HG03025 (cell line): ENCODE results near the gene SYT14.
"Not testable (repeated sequence)": the region's sequence is repeated elsewhere in the genome, so short reads cannot be mapped to it uniquely, and the experiment has no call there.

Experiments used
- ATAC-seq: cut with Tn5 transposase; IDR thresholded peaks from one replicate; pipeline ENCODE4 v1.9.1; 2021; ENCODE audit warnings: mild to moderate bottlenecking, moderate library complexity; ENCODE audit not compliant: unreplicated experiment, low FRiP score

Gene SYT14

GRCh38 chr1:210022044-210022443 is 84.0 kb downstream of the SYT14 start:
- ATAC-seq: no peak

DNA sequence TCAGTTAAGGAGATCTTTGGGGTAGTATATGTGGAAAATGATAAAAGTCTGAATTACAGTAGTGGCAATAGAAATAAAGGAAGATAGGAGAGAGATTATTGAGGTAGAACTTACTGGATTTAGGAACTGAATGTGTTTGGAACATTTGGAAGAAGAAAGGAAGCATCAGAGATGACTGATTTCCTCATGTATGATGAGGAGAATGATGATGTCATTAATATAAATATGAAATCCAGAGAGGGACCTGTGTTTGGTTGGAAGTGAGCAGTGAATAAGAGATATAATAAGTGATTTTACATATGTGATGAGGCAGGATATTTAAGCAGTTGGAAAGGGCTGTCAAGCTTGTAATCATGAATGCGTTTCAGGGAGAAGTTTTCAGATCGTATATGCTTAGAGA is 86.3 kb downstream of the SYT14 start:
- ATAC-seq: no peak

GRCh38 chr1:210024996-210025395 is 87.0 kb downstream of the SYT14 start:
- no peak for ATAC-seq

- no peak for ATAC-seq
Observed at GRCh38 chr1:210025870-210026269, 87.9 kb downstream of the SYT14 start.

DNA sequence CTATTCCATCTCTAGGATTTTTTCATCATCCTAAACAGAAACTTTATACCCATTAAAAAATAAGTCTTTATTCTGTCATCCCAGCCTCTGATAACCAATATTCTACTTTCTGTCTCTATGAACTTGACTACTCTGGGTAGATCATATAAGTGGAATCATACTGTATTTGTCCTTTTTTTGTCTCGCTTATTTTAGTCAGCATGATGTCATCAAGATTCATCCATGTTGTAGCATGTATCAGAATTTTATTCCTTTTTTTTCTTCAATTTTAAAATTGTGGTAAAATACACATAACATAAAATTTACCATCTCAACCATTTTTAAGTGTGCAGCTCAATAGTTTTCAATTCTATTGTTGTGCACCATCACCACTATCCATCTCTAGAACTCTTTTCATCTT is 90.0 kb downstream of the SYT14 start:
- ATAC-seq: no peak

- no peak for ATAC-seq
Observed at GRCh38 chr1:210031473-210031872, 93.5 kb downstream of the SYT14 start.

- no peak for ATAC-seq
Observed at GRCh38 chr1:210043058-210043457, 105.0 kb downstream of the SYT14 start.

DNA sequence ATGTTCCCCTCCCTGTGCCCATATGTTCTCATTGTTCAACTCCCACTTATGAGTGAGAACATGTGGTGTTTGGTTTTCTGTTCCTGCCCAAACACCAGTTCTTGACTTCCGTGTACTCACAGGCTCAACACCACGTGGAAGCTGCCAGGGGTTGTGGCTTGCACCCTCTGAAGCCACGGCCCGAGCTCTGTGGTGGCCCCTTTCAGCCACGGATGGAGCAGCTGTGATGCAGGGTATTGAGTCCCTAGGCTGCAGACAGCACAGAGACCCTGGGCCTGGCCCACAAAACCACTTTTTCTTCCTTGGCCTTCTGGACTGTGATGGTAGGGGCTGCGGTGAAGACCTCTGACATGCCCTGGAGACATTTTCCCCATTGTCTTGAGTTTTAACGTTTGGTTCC is 111.6 kb downstream of the SYT14 start:
- ATAC-seq: no peak

DNA sequence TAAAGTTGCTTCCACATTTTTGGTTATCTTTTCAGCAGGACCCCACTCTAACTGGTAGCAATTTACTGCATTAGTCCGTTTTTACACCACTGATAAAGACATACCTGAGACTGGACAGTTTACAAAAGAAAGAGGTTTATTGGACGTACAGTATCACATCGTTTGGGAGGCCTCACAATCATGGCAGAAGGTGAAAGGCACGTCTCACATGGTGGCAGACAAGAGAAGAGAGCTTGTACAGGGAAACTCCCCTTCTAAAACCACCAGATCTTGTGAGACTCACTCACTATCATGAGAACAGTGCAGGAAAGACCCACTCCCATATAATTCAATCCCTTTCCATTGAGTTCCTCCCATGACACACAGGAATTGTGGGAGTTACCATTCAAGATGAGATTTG is 112.5 kb downstream of the SYT14 start:
- ATAC-seq: not testable (repeated sequence)

DNA sequence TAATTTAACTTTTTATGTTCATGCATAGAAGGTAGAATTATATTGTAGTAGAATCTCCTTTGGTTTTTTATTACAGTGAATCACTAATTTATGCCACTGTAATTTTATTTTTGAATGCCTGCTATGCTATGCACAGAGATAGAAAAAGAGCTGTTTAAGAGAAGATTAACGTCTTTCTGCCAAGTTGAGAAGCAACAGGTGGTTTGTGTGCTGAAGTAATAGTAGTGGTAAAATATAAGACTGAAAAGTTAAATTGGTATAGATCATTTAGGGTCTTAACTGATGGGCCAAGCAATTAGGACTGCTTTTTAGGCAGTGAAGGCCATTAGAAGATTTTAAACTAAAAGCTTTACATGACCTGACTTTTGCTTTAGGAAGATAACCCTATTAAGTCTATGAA is 115.1 kb downstream of the SYT14 start:
- ATAC-seq: no peak

DNA sequence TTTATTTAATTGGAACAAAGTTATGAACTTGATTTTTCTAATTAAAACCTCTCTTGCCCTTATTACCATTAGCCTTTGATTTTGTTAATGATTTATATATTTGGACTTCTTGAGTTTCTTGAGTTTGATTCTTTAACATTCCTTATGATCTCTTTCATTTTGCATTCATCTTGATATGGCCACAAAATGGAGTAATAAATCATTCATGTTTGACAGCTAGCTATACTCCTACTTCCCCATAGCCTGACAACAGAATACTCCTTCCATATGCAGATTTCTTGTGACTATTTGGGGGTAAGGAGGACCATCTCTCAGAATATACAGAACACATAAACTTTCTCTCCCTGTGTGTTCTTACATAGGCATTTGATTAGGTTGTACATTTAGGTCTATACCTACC is 119.6 kb downstream of the SYT14 start:
- ATAC-seq: no peak

GRCh38 chr1:210061992-210062391 is 124.0 kb downstream of the SYT14 start:
- no peak for ATAC-seq

- ATAC-seq: no peak
Observed at GRCh38 chr1:210070531-210070930, 132.5 kb downstream of the SYT14 start.

DNA sequence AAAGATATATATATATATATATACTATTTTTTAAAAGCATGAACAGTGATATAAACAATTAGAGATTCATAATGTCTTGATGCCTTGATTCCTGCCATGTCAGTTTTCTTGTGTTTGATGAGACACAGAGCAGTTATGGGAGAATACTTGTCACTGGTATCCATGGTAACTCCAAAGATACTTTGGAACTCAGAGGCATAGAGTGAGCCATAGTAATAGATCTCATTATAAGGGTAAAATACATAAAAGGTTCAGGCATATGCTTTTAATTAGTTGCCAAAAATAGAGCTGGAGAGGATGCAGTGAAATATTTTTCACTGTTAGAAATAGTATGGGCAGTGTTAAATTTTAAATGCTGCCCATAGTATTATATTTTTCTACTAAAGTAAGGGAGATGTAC is 134.1 kb downstream of the SYT14 start:
- ATAC-seq: no peak

DNA sequence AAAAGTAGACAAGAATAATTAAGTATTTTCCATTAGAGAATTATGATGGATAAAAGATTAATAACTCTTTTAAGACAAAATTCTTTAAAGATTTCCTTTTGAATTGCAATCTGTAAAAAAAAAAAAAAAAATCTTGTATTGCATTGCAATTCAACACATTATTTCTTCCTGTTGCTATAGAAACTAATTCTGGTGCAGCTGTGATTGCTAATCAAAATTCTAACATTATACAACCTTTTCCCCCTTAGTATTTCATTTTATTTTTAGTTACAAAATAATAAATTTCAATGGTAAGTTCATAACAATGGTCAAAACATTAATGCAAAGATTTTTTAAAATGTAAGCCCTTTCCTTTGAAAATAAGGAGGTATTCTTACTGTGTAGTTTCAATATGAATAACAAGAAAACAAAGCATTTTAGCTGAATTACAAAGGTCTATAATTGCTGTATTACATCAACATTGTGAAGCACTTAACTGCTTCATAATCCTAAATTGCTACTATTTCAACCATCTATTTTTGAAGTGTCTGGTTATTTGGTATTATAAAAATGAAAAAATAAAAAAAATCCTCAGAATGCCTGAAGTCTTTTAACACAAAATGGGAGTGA is 135.0 kb downstream of the SYT14 start:
- no peak for ATAC-seq

GRCh38 chr1:210074904-210075303 is 136.9 kb downstream of the SYT14 start:
- ATAC-seq: no peak

DNA sequence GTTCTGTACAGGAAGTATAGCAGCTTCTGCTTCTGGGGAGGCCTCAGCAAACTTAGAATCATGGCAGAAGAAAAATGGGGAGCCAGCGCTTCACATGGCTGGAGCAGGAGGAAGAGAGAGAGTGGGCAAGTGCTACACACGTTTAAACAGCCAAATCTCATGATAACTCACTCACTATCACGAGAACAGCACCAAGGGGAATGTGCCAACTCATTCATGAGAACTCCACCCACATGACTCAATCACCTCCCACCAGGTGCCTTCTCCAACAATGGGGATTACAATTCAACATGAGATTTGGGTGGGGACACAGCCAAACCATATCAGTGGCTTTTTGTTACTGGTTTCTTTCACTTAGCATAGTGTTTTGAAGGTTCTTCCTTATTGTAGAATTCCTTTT is 138.6 kb downstream of the SYT14 start:
- ATAC-seq: no peak

- no peak for ATAC-seq
Observed at GRCh38 chr1:210081494-210081893, 143.5 kb downstream of the SYT14 start.

DNA sequence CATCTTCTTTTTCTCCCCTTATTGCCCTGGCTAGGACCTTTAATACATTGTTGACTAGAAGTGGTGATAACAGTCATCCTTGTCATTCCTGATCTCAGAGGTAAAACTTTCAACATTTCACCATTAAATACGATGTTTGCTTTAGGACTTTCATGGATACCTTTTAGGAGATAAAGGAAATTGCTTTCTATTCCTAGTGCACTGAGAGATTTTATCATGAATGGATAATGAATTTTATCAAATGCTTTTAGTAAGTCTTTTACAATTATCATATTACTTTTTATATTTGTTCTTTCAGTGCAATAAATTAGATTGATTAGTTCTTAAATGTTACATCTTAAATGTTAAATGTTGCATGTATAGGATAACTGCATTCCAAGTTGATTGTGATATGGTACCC is 147.3 kb downstream of the SYT14 start:
- ATAC-seq: no peak

GRCh38 chr1:210087058-210087457 is 149.0 kb downstream of the SYT14 start:
- ATAC-seq: no peak

DNA sequence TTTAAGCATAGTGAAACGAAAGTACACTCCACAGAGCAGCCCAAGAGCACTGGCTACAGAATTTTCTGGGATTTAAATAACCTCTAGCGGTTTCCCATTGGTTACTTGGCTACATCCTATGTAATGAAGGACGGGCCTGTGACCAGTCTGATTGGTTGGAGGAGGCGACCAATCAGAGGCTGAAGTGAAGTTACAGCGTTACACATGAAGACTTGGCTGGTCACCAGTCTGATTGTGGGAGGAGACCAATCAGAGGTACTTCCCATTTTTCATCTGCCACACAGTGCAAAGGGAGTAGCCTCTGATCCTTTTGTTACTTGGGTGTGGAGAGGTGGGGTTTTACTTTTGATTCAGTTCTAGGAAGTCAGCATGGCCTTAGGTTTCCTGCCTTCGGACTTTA is 151.8 kb downstream of the SYT14 start:
- ATAC-seq: no peak

GRCh38 chr1:210092366-210092765 is 154.3 kb downstream of the SYT14 start:
- no peak for ATAC-seq

- no peak for ATAC-seq
Observed at GRCh38 chr1:210093461-210093860, 155.4 kb downstream of the SYT14 start.
